ENCODE results near the gene TET2. TPM values are rescaled to one million over a fixed set of nuclear protein-coding genes. Genes with fewer than 3 reads are reported as not detected.

The TET2 gene
- total RNA-seq, 1 donor = 18.6 TPM

DNA sequence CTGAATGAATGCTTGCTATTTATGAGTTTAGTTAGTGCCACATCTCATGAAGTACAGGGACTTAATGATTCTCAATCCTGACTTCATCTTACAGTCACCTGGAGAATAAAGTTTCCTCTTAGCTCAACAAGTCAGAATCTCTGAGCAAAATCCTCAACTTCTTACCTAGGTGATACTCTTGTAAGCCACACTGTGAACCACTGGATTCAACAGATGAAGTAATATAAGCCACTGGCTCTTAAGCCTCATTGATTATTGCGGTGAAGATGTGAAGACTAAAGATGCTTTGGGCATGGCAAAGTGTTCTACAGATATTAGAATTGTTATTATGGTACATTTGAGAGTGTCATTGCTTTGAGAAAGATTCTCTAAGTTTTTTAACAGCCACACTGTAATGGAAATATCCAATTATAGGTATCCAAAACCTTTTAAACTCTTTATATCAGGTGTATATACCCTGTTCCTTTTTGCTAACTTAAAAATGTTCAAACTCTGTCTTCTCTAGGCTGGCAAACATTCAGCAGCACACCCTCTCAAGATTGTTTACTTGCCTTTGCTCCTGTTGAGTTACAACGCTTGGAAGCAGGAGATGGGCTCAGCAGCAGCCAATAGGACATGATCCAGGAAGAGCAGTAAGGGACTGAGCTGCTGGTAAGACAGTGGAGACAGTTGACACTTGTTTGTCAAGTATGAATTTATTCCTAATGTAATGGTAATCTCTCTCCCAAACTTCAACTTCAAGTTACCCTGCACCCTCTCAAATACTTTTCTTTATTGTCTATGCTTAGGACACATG lies 43.4 kb downstream of the TET2 start:
- no peak overlapping the region for H3K4me3 ChIP-seq (ENCODE audit: low read depth, low read length)
- TF ChIP-seq, protein P1, sequence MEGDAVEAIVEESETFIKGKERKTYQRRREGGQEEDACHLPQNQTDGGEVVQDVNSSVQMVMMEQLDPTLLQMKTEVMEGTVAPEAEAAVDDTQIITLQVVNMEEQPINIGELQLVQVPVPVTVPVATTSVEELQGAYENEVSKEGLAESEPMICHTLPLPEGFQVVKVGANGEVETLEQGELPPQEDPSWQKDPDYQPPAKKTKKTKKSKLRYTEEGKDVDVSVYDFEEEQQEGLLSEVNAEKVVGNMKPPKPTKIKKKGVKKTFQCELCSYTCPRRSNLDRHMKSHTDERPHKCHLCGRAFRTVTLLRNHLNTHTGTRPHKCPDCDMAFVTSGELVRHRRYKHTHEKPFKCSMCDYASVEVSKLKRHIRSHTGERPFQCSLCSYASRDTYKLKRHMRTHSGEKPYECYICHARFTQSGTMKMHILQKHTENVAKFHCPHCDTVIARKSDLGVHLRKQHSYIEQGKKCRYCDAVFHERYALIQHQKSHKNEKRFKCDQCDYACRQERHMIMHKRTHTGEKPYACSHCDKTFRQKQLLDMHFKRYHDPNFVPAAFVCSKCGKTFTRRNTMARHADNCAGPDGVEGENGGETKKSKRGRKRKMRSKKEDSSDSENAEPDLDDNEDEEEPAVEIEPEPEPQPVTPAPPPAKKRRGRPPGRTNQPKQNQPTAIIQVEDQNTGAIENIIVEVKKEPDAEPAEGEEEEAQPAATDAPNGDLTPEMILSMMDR (IDR thresholded peaks at IDR 0.05; ENCODE audit: insufficient read depth, low read length) = no peak
- DNase-seq (ENCODE audit: low read depth) = no peak

DNA sequence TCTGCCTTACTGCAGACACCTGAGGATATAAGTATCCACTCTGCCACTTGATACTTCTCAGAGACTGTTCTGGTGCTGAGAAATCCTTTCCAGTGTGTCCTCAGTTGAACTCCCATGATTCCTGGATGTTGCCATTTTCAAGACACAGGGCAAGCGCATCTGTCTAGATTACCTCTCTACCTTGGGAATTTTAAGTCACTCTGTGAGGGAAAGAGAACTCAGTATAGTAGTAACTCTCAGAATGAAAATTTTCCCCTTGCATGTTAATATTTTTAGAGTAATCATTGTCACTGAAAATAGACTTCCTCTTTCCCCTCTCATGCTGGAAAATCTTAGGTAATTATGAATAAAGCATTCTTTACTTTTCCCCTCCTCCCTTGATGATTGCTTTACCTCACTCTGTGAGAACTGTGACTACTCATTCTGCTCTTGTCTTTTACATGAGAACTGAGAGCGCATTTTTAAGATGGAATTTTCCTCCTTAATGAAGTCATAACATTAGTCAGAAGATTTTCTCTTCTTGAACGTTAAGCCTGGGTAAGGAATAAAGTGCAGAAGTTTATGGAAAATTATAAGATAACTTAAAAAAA lies 45.0 kb downstream of the TET2 start:
- no peak for DNase-seq (ENCODE audit: low read depth)
- no peak overlapping the region for H3K4me3 ChIP-seq (ENCODE audit: low read depth, low read length)
- TF ChIP-seq, protein P1 (IDR thresholded peaks at IDR 0.05; ENCODE audit: insufficient read depth, low read length) = no peak

DNA sequence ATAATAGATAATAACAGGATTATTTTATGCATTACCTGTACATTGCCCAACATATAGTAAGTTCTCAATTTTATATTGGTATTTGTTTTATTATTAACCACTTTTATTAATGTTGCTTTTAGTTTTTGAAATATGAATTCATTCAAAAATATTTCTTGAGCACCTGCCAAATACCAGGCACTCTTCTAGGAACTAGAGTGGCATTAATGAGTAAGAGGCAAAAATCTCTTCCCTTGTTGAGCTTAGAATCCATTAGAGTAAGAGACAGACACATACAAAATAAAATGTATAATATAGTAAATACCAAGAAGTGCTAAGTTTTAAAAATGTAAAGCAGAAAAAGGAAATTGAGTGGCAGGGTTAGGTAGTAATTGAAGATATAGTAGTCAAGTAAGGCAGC lies 45.8 kb downstream of the TET2 start:
- DNase-seq (ENCODE audit: low read depth) = no peak
- no peak overlapping the region for H3K4me3 ChIP-seq (ENCODE audit: low read depth, low read length)

DNA sequence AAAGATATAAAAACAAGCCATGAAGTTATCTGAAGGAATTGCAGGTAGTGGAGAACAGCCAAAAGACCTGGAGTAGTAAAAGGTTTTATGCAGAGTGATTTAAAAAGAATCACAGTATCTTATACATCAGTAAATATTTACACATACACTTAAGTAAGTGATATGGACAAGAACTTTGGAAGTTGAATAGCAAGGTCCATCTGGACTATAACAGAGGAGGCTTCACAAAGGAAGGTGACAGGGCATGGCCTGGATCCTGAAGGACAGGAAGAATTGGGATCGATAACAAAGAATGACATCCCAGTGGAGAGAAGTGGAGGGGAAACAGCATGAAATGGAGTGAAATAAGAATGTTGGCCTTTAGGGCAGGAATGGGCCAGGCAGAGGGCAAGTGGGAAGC lies 46.2 kb downstream of the TET2 start:
- H3K4me3 ChIP-seq (ENCODE audit: low read depth, low read length) = no peak overlapping the region
- TF ChIP-seq, protein P1 (IDR thresholded peaks at IDR 0.05; ENCODE audit: insufficient read depth, low read length) = no peak
- no peak for DNase-seq (ENCODE audit: low read depth)

More for the DNA sequence above, 45.8 kb downstream of the TET2 start:
- TF ChIP-seq, protein P1 (IDR thresholded peaks at IDR 0.05; ENCODE audit: insufficient read depth, low read length) = no peak

DNA sequence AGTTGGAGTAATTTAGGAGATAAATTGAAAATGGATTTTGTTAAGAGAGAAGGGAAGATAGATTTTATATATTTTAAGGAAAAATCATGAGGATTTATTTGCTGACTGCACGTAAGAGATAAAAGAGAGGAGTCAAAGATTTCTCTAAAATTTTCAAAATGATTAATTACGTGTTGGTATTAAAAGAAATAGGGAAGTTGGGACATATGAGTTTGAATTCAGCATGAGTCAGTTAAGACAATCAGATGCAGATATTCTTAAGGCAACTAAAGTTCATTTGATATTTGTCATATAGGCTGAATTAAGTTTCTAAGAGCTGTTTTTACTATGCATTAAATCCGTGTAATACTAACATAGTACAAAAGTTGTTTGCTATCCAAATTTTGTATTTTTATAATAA lies 46.9 kb downstream of the TET2 start:
- DNase-seq (ENCODE audit: low read depth) = no peak
- no peak overlapping the region for H3K4me3 ChIP-seq (ENCODE audit: low read depth, low read length)
- TF ChIP-seq, protein P1 (IDR thresholded peaks at IDR 0.05; ENCODE audit: insufficient read depth, low read length) = no peak

DNA sequence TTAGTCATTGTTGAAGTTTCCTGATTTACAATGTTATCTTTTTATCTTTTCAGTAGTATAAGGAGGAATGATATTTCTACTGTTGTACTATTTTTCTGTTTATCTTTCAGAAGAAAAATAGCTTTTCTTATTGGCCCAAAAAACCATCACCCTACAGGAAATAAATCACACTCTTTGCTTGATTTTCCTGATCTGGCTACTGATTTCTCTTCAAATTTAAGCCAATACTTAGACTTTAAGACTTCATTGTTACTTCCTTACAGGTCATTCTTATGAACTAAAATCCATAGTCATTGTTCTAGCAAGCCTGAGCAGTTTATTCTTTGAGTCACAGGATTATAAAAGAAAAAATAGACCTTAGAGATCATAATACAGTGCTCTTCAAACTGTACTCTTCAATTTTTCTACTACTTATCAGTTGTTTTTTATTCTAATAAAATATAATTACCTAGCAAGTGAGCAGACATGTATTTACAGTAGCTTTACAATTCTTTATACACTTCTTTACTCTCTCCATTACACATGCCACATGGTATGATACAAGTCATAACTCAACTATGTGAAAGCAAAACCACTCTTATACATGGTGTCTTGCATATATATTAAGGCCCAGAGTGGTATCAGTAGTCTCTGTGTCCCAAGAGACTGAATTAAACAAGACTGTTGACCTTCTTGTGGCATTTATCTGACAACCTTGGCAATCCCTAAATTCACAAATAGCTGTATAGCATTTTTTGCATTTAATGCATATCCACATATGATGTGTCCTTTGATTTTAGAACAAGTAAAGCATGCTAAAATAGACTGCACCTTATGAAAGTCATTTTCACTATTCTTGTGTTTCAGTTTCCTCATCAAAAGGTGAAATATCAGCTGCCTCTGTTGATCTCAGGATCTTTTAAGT lies 47.9 kb downstream of the TET2 start:
- TF ChIP-seq, protein P1 (IDR thresholded peaks at IDR 0.05; ENCODE audit: insufficient read depth, low read length) = no peak
- H3K4me3 ChIP-seq (ENCODE audit: low read depth, low read length) = no peak overlapping the region
- peak; percentile 29 for DNase-seq (ENCODE audit: low read depth)
